RPMI8226 (cell line): ENCODE data around the gene POLR3B.
A peak's percentile ranks its signal among the peaks of the same experiment; 100 is the strongest.
"Not testable (repeated sequence)": the region's sequence is repeated elsewhere in the genome, so short reads cannot be mapped to it uniquely, and the experiment has no call there.

Experiments
- DNase-seq: peaks from one replicate; pipeline ENCODE4 v3.0.0-alpha.2; 2015

Gene POLR3B

DNA sequence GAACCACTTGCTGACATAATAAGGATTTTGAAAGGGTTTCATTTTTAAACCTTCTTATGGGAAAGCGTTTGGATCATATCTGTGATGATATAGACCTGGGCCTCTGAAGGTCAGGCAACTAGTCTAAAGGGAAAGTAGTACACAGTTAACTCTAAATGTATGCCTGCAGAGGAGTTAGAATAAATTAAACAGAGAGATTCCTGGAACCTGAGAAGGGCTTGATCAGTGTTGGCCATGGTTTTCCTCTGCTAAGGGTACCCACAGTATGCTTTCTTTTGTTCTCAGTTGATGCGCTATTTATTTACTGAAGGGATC, 14.4 kb upstream of the POLR3B start:
- no peak for DNase-seq

DNA sequence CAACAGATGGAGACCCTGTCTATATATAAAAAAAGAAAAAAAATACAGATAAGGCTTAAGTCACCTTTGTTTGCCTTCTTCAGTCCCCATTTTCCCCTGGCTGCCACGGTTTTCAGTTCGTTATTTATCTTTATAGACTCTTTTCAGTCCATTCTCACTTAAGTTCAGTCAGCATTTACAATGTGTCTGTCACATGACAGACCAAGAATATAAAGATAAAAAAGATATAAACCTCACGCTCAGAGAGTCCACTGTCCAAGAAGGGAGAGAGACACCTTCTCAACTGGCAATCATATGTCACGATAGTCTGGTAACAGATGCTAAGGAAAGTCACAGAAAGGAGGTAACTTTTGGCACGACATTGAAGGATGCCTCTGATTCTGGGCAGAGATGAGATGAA, 13.4 kb upstream of the POLR3B start:
- no peak for DNase-seq

GRCh38 chr12:106345746-106346145, 11.8 kb upstream of the POLR3B start:
- DNase-seq: peak; percentile 3

GRCh38 chr12:106348411-106348810, 9.1 kb upstream of the POLR3B start:
- DNase-seq: no peak

GRCh38 chr12:106353175-106353574, 4.4 kb upstream of the POLR3B start:
- DNase-seq: no peak

GRCh38 chr12:106358396-106359241, 1.1 kb downstream of the POLR3B start:
- no peak for DNase-seq

DNA sequence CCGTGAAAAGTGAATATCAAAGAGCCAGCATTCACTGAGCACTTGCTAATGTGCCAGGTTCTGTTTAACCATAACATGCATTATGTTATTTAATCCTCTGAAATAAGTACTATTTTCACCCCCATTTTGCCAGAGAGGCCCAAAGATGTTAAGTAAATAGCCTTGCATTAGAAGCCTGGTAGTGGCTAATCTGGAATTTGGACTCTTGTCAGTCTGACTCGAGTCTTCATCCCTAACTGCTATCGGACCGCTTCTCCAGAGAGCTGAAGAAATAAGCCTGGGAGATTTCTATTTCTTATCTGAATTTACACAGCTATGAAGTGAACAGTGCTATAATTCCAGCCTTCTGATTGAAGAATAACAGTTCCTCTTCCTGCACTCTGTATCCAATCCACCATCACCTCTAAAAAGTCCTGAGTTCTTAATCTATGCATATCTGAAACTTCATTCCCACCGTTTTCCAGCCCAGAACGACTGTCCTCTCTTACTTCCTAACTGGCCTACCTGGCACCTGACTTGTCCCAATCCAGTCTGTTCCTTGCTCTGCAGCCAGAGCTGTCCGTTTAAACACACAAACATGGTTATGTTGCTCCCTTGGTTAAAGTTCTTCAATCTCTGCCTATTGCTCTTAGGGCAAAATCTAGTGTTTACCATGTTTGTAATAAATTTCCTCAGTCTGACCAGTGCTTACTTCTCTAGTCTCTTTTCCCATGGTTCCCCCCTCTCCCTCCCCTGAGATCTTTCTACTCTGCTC, 2.3 kb downstream of the POLR3B start:
- no peak for DNase-seq

GRCh38 chr12:106360400-106360994, 2.9 kb downstream of the POLR3B start:
- DNase-seq: no peak

DNA sequence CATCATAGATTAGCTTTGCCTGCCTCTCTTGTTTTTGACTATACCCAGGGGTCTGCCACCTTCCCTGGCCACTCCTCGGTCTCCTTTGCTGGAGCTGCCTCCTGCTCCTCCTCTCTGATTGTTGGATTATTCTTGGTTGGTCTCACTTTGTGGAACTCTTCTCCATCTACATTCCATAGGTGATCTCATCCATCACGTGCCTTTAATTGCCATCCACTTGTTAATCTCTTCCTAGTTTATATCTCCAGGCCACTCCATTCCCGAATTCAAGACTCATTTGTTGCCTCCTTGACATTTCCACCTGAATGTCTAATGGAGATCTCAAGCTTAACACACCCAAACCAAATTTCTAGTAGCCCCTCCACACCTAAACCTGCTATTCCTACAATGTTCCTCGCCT, 5.4 kb downstream of the POLR3B start:
- DNase-seq: no peak

DNA sequence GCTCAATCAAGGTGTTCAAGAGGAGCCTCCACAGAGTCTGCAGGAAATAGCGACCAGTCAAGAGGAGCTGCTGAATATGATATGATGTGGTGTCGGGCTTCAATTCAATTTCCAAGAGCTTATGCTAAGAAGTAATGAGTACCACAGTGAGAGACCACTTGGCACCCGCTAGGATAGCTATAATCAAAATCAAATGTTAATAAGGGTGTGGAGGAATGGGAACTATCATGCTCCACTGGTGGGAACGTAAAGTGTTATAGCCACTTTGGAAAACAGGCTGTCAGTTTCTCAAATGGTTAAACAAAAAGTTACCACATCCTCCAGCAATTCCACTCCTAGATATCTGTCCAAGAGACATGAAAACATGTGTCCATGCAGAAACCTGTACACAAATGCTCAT, 6.7 kb downstream of the POLR3B start:
- DNase-seq: no peak

DNA sequence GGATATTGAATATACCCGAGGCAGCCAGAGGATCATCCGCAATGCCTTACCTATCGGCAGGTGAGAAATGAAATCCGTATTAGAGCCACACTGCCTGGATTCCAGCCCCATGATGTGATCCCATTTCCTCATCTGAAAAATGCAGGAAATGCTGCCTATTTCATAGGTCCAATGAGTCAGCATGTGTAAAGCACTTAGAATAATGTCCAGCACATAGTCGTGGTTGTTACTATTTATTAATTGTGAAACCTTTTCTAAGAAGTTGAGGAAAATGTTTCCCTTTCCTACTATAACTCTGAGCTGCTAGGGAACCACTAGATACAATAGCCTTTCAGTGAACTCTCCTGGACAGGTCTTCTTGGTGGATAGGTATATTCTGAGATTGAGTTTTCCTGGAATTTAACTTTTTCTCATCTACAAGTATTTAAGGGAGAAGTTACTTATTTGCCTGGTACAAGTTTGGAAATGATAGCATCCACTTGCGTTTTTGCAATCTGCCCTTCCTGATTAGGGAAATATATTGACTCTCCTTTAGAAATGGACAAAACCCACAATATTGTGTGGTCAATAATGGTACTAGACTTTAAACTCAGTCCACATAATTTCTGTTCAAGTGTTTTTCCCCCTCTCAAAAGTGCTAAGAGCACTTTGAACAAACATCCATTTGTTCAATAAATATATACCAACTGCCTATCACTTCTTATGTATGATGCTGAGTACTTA, 12.2 kb downstream of the POLR3B start:
- DNase-seq: no peak

DNA sequence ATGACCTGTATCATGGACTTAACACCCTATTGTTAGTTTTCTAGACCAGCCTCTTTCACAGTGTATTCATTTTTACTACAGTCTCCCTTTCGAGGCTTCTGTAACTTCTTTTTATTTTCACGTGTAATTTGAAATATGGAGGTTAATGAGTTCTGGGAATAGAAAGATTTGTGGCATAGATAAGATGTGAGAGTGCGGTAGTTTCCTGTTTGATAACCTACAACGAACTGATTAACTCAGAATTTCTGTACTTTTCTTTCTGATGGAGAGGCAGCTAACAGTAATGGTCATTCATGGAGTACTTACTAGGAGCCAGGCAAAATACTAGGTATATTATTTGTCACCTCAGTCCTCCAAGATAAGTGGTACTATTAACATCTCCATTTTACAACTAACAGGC, 21.2 kb downstream of the POLR3B start:
- DNase-seq: no peak

GRCh38 chr12:106380954-106381353, 23.4 kb downstream of the POLR3B start:
- no peak for DNase-seq

DNA sequence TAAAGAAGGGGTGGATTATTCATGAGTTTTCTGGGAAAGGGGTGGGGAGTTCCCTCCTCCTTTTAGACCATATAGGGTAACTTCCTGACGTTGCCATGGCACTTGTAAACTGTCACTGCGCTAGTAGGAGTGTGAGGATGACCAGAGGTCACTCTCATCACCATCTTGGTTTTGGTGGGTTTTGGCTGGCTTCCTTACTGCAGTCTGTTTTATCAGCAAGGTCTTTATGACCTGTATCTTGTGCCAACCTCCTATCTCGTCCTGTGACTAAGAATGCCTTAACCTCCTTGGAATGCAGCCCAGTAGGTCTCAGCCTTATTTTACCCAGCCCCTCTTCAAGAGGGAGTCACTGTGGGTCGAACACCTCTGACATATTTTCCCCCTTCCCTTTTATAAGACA, 24.3 kb downstream of the POLR3B start:
- DNase-seq: not testable (repeated sequence)

DNA sequence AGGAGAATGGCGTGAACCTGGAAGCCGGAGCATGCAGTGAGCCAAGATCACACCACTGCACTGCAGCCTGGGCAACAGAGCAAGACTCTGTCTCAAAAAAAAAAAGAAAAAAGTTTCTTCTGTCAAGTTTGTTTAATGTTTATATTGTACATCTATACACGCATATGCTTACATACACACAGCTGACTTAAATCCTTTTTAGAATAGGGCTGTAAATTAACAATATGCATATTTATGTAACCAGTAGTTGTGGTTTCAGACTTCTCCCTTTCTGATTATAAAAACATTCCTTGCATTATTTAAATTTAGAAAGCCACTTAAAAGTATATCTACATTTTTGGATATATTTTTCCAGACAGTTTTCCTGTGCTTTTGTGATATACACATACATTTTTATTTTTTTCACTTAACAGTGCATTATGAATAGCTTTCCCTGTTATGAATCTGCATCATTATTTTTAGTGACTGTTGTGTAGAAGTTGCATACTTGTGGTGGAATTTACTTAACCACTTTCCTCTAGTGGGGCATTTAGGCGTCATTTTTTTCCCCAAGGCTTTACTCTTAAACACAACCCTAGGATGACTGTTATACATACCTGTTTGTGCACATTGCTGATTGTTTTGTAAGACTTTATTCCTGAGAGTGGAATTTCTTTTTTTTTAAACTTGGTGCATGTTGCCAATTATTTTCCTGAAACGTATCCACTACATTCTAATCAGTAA, 29.4 kb downstream of the POLR3B start:
- DNase-seq: no peak

- no peak for DNase-seq
Observed at GRCh38 chr12:106387848-106388377, 30.4 kb downstream of the POLR3B start.

DNA sequence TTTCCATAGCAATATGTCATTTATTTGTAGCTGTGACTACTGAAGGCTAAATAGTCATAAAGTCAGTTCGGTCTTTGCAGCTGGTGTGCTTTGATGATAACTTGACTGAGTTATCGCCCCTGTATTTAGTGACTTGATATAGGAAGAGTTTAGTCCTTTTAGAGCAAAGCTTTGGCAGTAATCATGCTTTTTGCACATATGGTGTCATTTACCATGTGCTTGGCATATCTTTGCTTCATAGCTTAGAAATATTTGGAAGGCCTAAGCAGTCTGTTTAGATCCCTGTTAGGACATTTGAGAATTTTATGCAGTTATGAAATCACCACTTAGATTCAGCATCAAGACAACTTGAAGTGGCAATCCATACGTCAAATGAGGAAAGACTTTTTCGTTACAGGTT, 31.6 kb downstream of the POLR3B start:
- DNase-seq: no peak

DNA sequence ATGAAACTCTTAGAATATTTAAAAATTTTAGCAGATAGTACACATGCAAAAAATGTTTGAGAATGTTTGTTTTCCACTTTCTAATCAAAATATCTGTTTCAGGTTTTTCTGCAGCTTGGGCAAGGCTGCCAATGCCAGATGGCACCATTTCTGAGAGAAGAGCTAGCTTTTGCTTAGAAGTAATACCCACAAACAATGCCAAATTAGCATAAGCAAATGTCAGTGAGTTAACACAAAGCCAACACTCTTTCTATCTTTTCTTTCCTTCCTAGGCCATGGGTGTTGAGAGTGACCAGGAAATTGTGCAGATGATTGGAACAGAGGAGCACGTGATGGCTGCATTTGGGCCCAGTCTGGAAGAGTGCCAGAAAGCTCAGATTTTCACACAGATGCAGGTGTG, 35.2 kb downstream of the POLR3B start:
- DNase-seq: no peak

DNA sequence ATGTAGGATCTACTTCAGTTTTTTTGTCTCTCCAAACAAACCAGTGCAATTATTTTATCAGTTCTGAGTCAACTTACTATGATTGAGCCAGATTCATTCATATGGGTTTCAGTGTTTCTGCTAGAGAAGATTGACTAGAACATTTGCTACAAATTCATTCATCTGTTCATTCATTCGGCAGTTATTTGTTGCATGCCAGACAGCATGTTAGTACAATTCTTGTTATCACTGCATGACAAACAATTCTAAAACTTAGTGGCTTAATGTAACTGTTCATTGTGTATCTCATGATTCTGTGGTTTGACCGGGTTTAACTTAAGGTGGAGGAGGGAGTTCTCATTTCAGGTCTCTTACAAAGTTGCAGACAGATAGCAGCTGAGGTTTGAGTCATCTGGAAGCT, 52.3 kb downstream of the POLR3B start:
- no peak for DNase-seq

- no peak for DNase-seq
Observed at GRCh38 chr12:106412563-106412962, 55.0 kb downstream of the POLR3B start.

GRCh38 chr12:106415134-106415533, 57.6 kb downstream of the POLR3B start:
- no peak for DNase-seq

DNA sequence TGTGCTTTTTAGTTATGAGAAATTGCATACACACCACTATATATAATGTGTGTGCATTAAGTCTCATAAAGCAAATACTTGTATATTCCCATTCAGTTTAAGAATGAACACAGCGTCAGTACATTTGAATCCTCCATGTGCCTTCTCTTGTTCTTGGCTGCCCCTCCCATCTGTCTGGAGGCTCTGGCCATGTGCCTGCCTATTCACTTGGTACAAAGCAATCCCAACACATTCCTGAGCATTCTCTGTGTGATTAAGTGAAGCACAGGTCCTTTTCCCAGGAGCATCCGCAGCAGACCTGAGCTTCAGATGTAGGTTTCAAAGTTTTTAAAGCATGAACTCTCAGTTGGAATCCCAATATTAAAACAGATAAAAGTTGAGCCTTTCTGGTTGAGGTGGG, 58.7 kb downstream of the POLR3B start:
- DNase-seq: no peak
